Measurements from ENCODE around the gene CYS1. TPM values are rescaled to one million over a fixed set of nuclear protein-coding genes. Genes with fewer than 3 reads are reported as not detected.

Gene CYS1
- total RNA-seq, 4 donors from 2014 or later = 0.32 to 1.8 TPM; not detected in 2

GRCh38 chr2:10058251-10059015 is 21.8 kb downstream of the CYS1 start:
- H3K36me3 ChIP-seq = peaks cover 18% of the 10 kb centered on the region
- H3K27me3 ChIP-seq = no peaks in the 10 kb centered on the region
- no peak overlapping the region for H3K27ac ChIP-seq
- no peaks in the 10 kb centered on the region for H3K9me3 ChIP-seq
- over 99% methylated on average over 15 of the region's 39 CpGs for WGBS
- no peak for DNase-seq (ENCODE audit: low spot score in 2 of 2)
- H3K4me3 ChIP-seq = no peak overlapping the region
- TF ChIP-seq EP300 (IDR thresholded peaks at IDR 0.05) (no peak), POLR2AphosphoS5 (IDR thresholded peaks at IDR 0.05) (no peak), POLR2A (IDR thresholded peaks at IDR 0.05) (no peak), CTCF (IDR thresholded peaks at IDR 0.05) (no peak)
- H3K4me1 ChIP-seq = peaks cover 15% of the 10 kb centered on the region

GRCh38 chr2:10057231-10058107 is 22.7 kb downstream of the CYS1 start:
- TF ChIP-seq EP300 (IDR thresholded peaks at IDR 0.05) (no peak), POLR2AphosphoS5 (IDR thresholded peaks at IDR 0.05) (no peak), CTCF (IDR thresholded peaks at IDR 0.05) (no peak), POLR2A (IDR thresholded peaks at IDR 0.05) (no peak)
- H3K4me1 ChIP-seq = peaks cover 20% of the 10 kb centered on the region
- DNase-seq (ENCODE audit: low spot score in 2 of 2) = no peak
- no peaks in the 10 kb centered on the region for H3K27me3 ChIP-seq
- H3K36me3 ChIP-seq = peaks cover 27% of the 10 kb centered on the region
- no peak overlapping the region for H3K27ac ChIP-seq
- WGBS = 31% methylated on average over 25 of the region's 28 CpGs
- no peaks in the 10 kb centered on the region for H3K9me3 ChIP-seq
- H3K4me3 ChIP-seq = peak overlapping the region; percentile 19

GRCh38 chr2:10056439-10056838 is 23.8 kb downstream of the CYS1 start:
- Histone ChIP-seq H3K27ac (no peak overlapping the region), H3K36me3 (peaks cover 35% of the 10 kb centered on the region), H3K9me3 (no peaks in the 10 kb centered on the region), H3K27me3 (no peaks in the 10 kb centered on the region), H3K4me3 (no peak overlapping the region), H3K4me1 (peaks cover 20% of the 10 kb centered on the region)
- WGBS = 79% methylated on average over 11 of the region's 11 CpGs
- TF ChIP-seq EP300 (IDR thresholded peaks at IDR 0.05) = no peak
- TF ChIP-seq POLR2A (IDR thresholded peaks at IDR 0.05) = no peak
- TF ChIP-seq CTCF (IDR thresholded peaks at IDR 0.05) = no peak
- TF ChIP-seq POLR2AphosphoS5 (IDR thresholded peaks at IDR 0.05) = no peak
- DNase-seq (ENCODE audit: low spot score in 2 of 2) = no peak

- Histone ChIP-seq H3K27me3 (no peaks in the 10 kb centered on the region), H3K4me1 (peaks cover 20% of the 10 kb centered on the region), H3K9me3 (no peaks in the 10 kb centered on the region), H3K4me3 (no peak overlapping the region), H3K36me3 (peaks cover 44% of the 10 kb centered on the region), H3K27ac (no peak overlapping the region)
- no peak for DNase-seq (ENCODE audit: low spot score in 2 of 2)
- TF ChIP-seq EP300 (IDR thresholded peaks at IDR 0.05) = no peak
- no peak for TF ChIP-seq POLR2A (IDR thresholded peaks at IDR 0.05)
- no peak for TF ChIP-seq CTCF (IDR thresholded peaks at IDR 0.05)
- TF ChIP-seq POLR2AphosphoS5 (IDR thresholded peaks at IDR 0.05) = no peak
- WGBS = 90% methylated on average over 7 of the region's 7 CpGs
Measured at GRCh38 chr2:10054976-10055375, 25.2 kb downstream of the CYS1 start.

- Histone ChIP-seq H3K36me3 (peaks cover 49% of the 10 kb centered on the region), H3K4me1 (peaks cover 24% of the 10 kb centered on the region), H3K4me3 (no peak overlapping the region), H3K9me3 (no peaks in the 10 kb centered on the region), H3K27ac (no peak overlapping the region), H3K27me3 (no peaks in the 10 kb centered on the region)
- WGBS = 73% methylated on average over 7 of the region's 7 CpGs
- TF ChIP-seq EP300 (IDR thresholded peaks at IDR 0.05) (no peak), POLR2AphosphoS5 (IDR thresholded peaks at IDR 0.05) (no peak), CTCF (IDR thresholded peaks at IDR 0.05) (no peak), POLR2A (IDR thresholded peaks at IDR 0.05) (no peak)
- DNase-seq (ENCODE audit: low spot score in 2 of 2) = no peak
Measured at GRCh38 chr2:10054424-10054823, 25.8 kb downstream of the CYS1 start.

Measured in suprapubic skin (tissue), 4 donors.